ENCODE measurements around the gene LRPPRC. TPM values are rescaled to one million over a fixed set of nuclear protein-coding genes. Genes with fewer than 3 reads are reported as not detected.
"Not testable (repeated sequence)": the region's sequence is repeated elsewhere in the genome, so short reads cannot be mapped to it uniquely, and the experiment has no call there.

Gene LRPPRC
- total and polyA plus RNA-seq, 9 of the 15 experiments (the other 6 are each of a cell fraction or from before 2014, with no cell fraction given), result 41.5 to 214 (median 138) TPM

- no peak for DNase-seq (ENCODE audit: extremely low read depth in 1 of 4, low spot score in 3 of 4)
- Histone ChIP-seq H3K9me3 (replicated peaks; ENCODE audit: control insufficient read depth, insufficient read depth, low read depth, low read length) (no peaks in the 10 kb centered on the region), H3K4me3 (no peak overlapping the region), H3K36me3 (ENCODE audit: control insufficient read depth, insufficient read depth, low read length) (no peaks in the 10 kb centered on the region), H3K9me1 (ENCODE audit: control insufficient read depth, insufficient read depth, low read length) (no peaks in the 10 kb centered on the region), H3K79me2 (ENCODE audit: control insufficient read depth, insufficient read depth, low read length) (no peaks in the 10 kb centered on the region), H3K4me1 (replicated peaks in 1 of 2; ENCODE audit: control insufficient read depth in 2 of 2, insufficient read depth in 2 of 2, low read length in 2 of 2) (no peaks in the 10 kb centered on the region), H3K9ac (ENCODE audit: insufficient read depth in 1 of 2, low read depth in 2 of 2, low read length in 2 of 2) (no peak overlapping the region), H4K20me1 (replicated peaks; ENCODE audit: control insufficient read depth, insufficient read depth, low read length) (no peaks in the 10 kb centered on the region), H3K4me2 (ENCODE audit: insufficient read depth, low read length) (no peak overlapping the region), H3K27me3 (ENCODE audit: control insufficient read depth in 2 of 2, insufficient read depth in 2 of 2, low read length in 2 of 2) (peaks cover 17 to 25% of the 10 kb centered on the region in 2 experiments), H3K27ac (ENCODE audit: extremely low read depth, low read depth, low read length) (no peak overlapping the region), H2AFZ (ENCODE audit: low read depth, low read length) (no peak overlapping the region)
- TF ChIP-seq DPF2 (IDR thresholded peaks at IDR 0.05) (no peak), ZBTB17 (CRISPR knock-in tag; IDR thresholded peaks at IDR 0.05) (no peak), TAF1 (IDR thresholded peaks at IDR 0.05; ENCODE audit: control insufficient read depth, extremely low read depth, insufficient read depth, low read length, severe bottlenecking) (no peak), PHF20 (IDR thresholded peaks at IDR 0.05; ENCODE audit: partially characterized antibody) (no peak), TFE3 (CRISPR knock-in tag; IDR thresholded peaks at IDR 0.05) (no peak), NFYB (IDR thresholded peaks at IDR 0.05; ENCODE audit: extremely low read depth, insufficient read length) (no peak), HDGF (IDR thresholded peaks at IDR 0.05) (no peak), MYNN (IDR thresholded peaks at IDR 0.05) (no peak), MYNN (CRISPR knock-in tag; IDR thresholded peaks at IDR 0.05) (no peak), CEBPB (tag; IDR thresholded peaks at IDR 0.05) (no peak)
- ATAC-seq, result no peak
- FAIRE-seq, result no peak
- ChIA-PET POLR2A (interaction anchor here (1.1 kb wide), 1 partner anchor 327 kb away, joined by 4 read pairs; the partner anchor contains the start of gene PREPL), CTCF (ENCODE audit: low intra/inter-chr PET ratio) (no interaction called here)
- BruUV-seq (replicated peaks), result no TSS peak
- in situ Hi-C loops (cut with MboI) (no loop called here), intact Hi-C loops (cut with micrococcal nuclease) (no loop called here)
These were observed 38.2 kb upstream of the LRPPRC start for GRCh38 chr2:44033947-44034346.

- H4K20me1 ChIP-seq (replicated peaks; ENCODE audit: control insufficient read depth, insufficient read depth, low read length); BruUV-seq (replicated peaks); in situ Hi-C loops (cut with MboI); H3K27ac ChIP-seq (ENCODE audit: extremely low read depth, low read depth, low read length); H3K9ac ChIP-seq (ENCODE audit: insufficient read depth in 1 of 2, low read depth in 2 of 2, low read length in 2 of 2); intact Hi-C loops (cut with micrococcal nuclease); H3K9me1 ChIP-seq (ENCODE audit: control insufficient read depth, insufficient read depth, low read length); ATAC-seq; H2AFZ ChIP-seq (ENCODE audit: low read depth, low read length); H3K27me3 ChIP-seq (ENCODE audit: control insufficient read depth in 2 of 2, insufficient read depth in 2 of 2, low read length in 2 of 2); H3K4me1 ChIP-seq (replicated peaks in 1 of 2; ENCODE audit: control insufficient read depth in 2 of 2, insufficient read depth in 2 of 2, low read length in 2 of 2); CTCF ChIA-PET (ENCODE audit: low intra/inter-chr PET ratio); DNase-seq (ENCODE audit: extremely low read depth in 1 of 4, low spot score in 3 of 4); FAIRE-seq; H3K4me2 ChIP-seq (ENCODE audit: insufficient read depth, low read length); H3K9me3 ChIP-seq (replicated peaks; ENCODE audit: control insufficient read depth, insufficient read depth, low read depth, low read length); H3K36me3 ChIP-seq (ENCODE audit: control insufficient read depth, insufficient read depth, low read length); H3K79me2 ChIP-seq (ENCODE audit: control insufficient read depth, insufficient read depth, low read length); H3K4me3 ChIP-seq: not testable (repeated sequence)
- POLR2A ChIA-PET, result interaction anchor here (0.6 kb wide), 1 partner anchor 668 kb away, joined by 3 read pairs; no protein-coding TSS in a partner anchor
- 0% methylated on average over 4 of the region's 4 CpGs for WGBS (ENCODE audit: insufficient coverage, low coverage, missing lambda C conversion rate)
These were observed 31.3 kb upstream of the LRPPRC start for GRCh38 chr2:44027076-44027475.

Data from K562 (cell line).